MCF 10A (cell line): ENCODE measurements around the gene ASTN2. TPM values are rescaled to one million over a fixed set of nuclear protein-coding genes. Genes with fewer than 3 reads are reported as not detected.

Source experiments
- BruUV-seq: library from RNA; stranded (reverse); fragments of 400-500 nt; replicated peaks from 2 replicates; lab custom pipeline; 2021; lab: Mats Ljungman, UMichigan
- CTCF ChIA-PET: fragments of 300-600 bp; sonication (Branson Sonifier 250); formaldehyde crosslinking; extraction: SDS; loops from one replicate; lab custom pipeline; 2021; ENCODE audit warnings: antibody characterized with exemption, inconsistent platforms; lab: Yijun Ruan, JAX
- POLR2A ChIA-PET: fragments of 300-600, 350-650 bp; sonication (Branson Sonifier 250); formaldehyde crosslinking; extraction: SDS; loops from one replicate; lab custom pipeline; 2020; ENCODE audit warnings: antibody characterized with exemption, inconsistent platforms; lab: Yijun Ruan, JAX
- DNase-seq: peaks from one replicate; pipeline ENCODE4 v3.0.0-alpha.2; 2018; ENCODE audit not compliant: unreplicated experiment
- H3K27ac Mint-ChIP-seq: one replicate; pipeline ENCODE4 v1.8.0; 2022; ENCODE audit warnings: mild to moderate bottlenecking, low read depth, mixed read lengths; ENCODE audit not compliant: unreplicated experiment
- H3K27me3 Mint-ChIP-seq: one replicate; pipeline ENCODE4 v1.8.0; 2022; ENCODE audit warnings: mixed read lengths; ENCODE audit not compliant: insufficient read depth, unreplicated experiment
- H3K36me3 Mint-ChIP-seq: one replicate; pipeline ENCODE4 v1.8.0; 2022; ENCODE audit warnings: mild to moderate bottlenecking, moderate library complexity, mixed read lengths; ENCODE audit not compliant: insufficient read depth, unreplicated experiment
- H3K4me1 Mint-ChIP-seq: one replicate; pipeline ENCODE4 v1.8.0; 2022; ENCODE audit warnings: mixed read lengths; ENCODE audit not compliant: insufficient read depth, unreplicated experiment
- H3K4me3 Mint-ChIP-seq: one replicate; pipeline ENCODE4 v1.8.0; 2022; ENCODE audit warnings: mild to moderate bottlenecking, moderate library complexity, mixed read lengths; ENCODE audit not compliant: unreplicated experiment
- H3K9me3 Mint-ChIP-seq: one replicate; pipeline ENCODE4 v1.8.0; 2022; ENCODE audit warnings: mixed read lengths; ENCODE audit not compliant: unreplicated experiment
- CTCF ChIP-seq: fragments of 200-600 bp; IDR thresholded peaks from one replicate; pipeline ENCODE4 v1.8.0; 2022; ENCODE audit warnings: antibody characterized with exemption, mild to moderate bottlenecking; ENCODE audit not compliant: unreplicated experiment
- intact Hi-C: fragments of 100-400 bp; cut with micrococcal nuclease; formaldehyde crosslinking; loops from 2 replicates; pipeline ENCODE4 v1.14.1; 2022
- total RNA-seq: library from RNA; stranded (reverse); gene quantifications from 2 replicates; pipeline ENCODE4 v1.2.3, GENCODE V29; 2022

The ASTN2 gene
- total RNA-seq, 1 experiment from 2014 or later, result 1.8 TPM

GRCh38 chr9:117407436-117408022, 7.3 kb downstream of the ASTN2 start:
- H3K27ac Mint-ChIP-seq, result no peak overlapping the region
- ChIA-PET CTCF (no interaction called here), POLR2A (no interaction called here)
- no peaks in the 10 kb centered on the region for H3K4me1 Mint-ChIP-seq
- no peaks in the 10 kb centered on the region for H3K27me3 Mint-ChIP-seq
- intact Hi-C loops, result no loop called here
- H3K9me3 Mint-ChIP-seq, result peaks cover 40% of the 10 kb centered on the region
- no peak overlapping the region for H3K4me3 Mint-ChIP-seq
- no TSS peak for BruUV-seq
- TF ChIP-seq CTCF, result no peak
- no peak for DNase-seq
- H3K36me3 Mint-ChIP-seq, result no peaks in the 10 kb centered on the region

GRCh38 chr9:117405950-117406705, 8.7 kb downstream of the ASTN2 start:
- Mint-ChIP-seq H3K27me3 (no peaks in the 10 kb centered on the region), H3K36me3 (no peaks in the 10 kb centered on the region), H3K4me1 (no peaks in the 10 kb centered on the region), H3K27ac (no peak overlapping the region), H3K9me3 (peaks cover 39% of the 10 kb centered on the region), H3K4me3 (no peak overlapping the region)
- DNase-seq, result peak; percentile 11
- CTCF ChIA-PET, result no interaction called here
- TF ChIP-seq CTCF, result no peak
- BruUV-seq, result no TSS peak
- POLR2A ChIA-PET, result no interaction called here
- intact Hi-C loops, result no loop called here

GRCh38 chr9:117403848-117404247, 11.0 kb downstream of the ASTN2 start:
- H3K4me3 Mint-ChIP-seq, result no peak overlapping the region
- no peak for TF ChIP-seq CTCF
- no peaks in the 10 kb centered on the region for H3K36me3 Mint-ChIP-seq
- H3K27ac Mint-ChIP-seq, result no peak overlapping the region
- intact Hi-C loops, result no loop called here
- peaks cover 27% of the 10 kb centered on the region for H3K9me3 Mint-ChIP-seq
- no peak for DNase-seq
- no peaks in the 10 kb centered on the region for H3K4me1 Mint-ChIP-seq
- POLR2A ChIA-PET, result interaction anchor here (0.6 kb wide), 1 partner anchor 719 kb away, joined by 3 read pairs; no protein-coding TSS in a partner anchor
- H3K27me3 Mint-ChIP-seq, result no peaks in the 10 kb centered on the region
- CTCF ChIA-PET, result interaction anchor here (1.3 kb wide), 1 partner anchor 10 kb away, joined by 4 read pairs; no protein-coding TSS in a partner anchor
- no TSS peak for BruUV-seq

GRCh38 chr9:117403403-117403811, 11.4 kb downstream of the ASTN2 start:
- Mint-ChIP-seq H3K4me1 (no peaks in the 10 kb centered on the region), H3K4me3 (no peak overlapping the region), H3K9me3 (peaks cover 29% of the 10 kb centered on the region), H3K27ac (no peak overlapping the region), H3K36me3 (no peaks in the 10 kb centered on the region), H3K27me3 (no peaks in the 10 kb centered on the region)
- ChIA-PET POLR2A (interaction anchor here (0.6 kb wide), 1 partner anchor 718 kb away, joined by 3 read pairs; no protein-coding TSS in a partner anchor), CTCF (interaction anchor here (1.3 kb wide), 1 partner anchor 10 kb away, joined by 4 read pairs; no protein-coding TSS in a partner anchor)
- no peak for TF ChIP-seq CTCF
- intact Hi-C loops, result no loop called here
- DNase-seq, result no peak
- no TSS peak for BruUV-seq
